HG03196 (cell line): ENCODE measurements around the gene OR5B17.
"Not testable (repeated sequence)": the region's sequence is repeated elsewhere in the genome, so short reads cannot be mapped to it uniquely, and the experiment has no call there.

Experiments used
- ATAC-seq: cut with Tn5 transposase; IDR thresholded peaks from one replicate; pipeline ENCODE4 v1.9.1; 2021; ENCODE audit not compliant: unreplicated experiment

The OR5B17 gene

DNA sequence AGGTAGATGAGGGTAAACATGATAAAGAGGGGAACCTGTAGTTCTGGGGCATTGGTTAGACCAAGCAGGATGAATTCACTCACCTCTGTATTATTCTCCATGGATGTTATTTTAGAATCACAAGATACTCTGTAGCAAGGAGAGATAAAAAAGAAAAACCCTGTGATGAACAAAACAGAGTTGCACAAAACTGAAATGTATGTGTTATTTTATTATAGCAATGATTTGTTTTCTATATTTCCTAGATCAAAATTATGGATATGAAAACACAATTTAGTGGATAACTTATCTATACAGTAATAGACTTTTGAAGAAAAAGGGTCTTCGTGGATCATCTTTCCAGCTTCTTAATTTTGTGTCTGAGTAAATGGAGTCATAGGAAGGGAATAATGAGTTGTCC is at the start of gene OR5B17:
Gene OR5B17 (minus strand): TSS at position 101 of the 400 bp plus-strand sequence. CDS start 0 bp downstream, at position 101.
- no peak for ATAC-seq

GRCh38 chr11:58406774-58407173 is 47.9 kb upstream of the OR5B17 start, which contains the start of gene OR5B3:
OR5B3 (minus strand) TSS chr11:58406874; CDS start chr11:58403409, 3,465 bp downstream.
- no peak for ATAC-seq

GRCh38 chr11:58399622-58400021 is 40.8 kb upstream of the OR5B17 start:
- ATAC-seq, result not testable (repeated sequence)

DNA sequence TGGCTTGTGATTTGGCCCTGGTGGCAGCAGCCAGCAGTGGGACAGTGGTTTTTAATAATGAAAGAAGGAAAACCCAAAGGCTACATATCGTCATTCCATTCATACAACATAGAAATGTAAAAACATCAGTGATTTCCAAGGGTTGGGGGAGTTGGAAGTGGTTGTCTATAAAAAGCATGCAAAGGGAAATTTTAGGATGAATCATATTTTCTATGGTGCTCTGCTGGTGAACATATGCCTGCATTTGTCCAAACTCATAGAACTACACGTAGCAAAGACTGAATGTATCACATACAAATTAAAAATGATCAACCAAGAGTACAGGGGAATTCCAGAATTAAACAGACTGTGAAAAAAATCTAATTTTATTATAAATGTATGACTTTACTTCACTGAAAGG is 36.7 kb upstream of the OR5B17 start:
- ATAC-seq, result no peak

GRCh38 chr11:58394195-58394594 is 35.3 kb upstream of the OR5B17 start:
- ATAC-seq, result no peak

DNA sequence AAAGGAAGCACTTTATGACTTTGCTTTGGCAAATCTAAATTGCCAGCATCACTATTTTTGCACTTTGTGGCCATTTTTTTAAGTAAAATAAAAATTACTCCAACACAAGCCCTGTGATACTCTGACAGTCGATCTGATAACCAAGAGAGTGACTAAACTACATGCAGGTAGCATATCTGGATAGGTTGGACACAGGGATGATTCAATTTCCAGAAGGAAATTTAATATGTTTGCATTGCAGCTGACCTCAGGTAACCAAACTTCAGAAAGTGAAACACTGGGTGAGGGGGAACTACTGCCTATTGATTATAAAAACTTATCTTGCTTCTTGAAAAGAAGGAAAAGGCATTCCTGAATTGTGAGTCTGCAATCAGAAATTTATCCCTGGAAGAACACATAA is 33.9 kb upstream of the OR5B17 start:
- ATAC-seq, result no peak

DNA sequence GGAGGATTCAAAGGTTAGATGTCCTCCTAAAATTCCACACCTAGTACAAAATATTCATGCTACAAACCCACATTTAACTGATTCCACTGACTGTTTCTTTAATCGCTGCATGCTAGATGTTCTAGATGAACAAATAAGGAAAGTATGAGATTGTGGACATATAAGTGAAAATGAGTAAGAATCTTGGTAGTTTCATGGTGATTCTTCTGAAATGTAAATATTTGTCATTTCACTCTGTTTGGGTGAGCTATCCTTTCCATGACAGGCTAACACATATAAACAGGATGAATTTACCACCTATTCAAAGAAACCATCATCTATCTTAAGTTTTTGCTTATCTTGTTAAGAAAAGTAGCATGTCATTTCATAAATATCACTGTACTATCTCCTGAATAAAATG is 33.0 kb upstream of the OR5B17 start:
- no peak for ATAC-seq

- no peak for ATAC-seq
Observed at GRCh38 chr11:58390551-58391063, 31.7 kb upstream of the OR5B17 start.

DNA sequence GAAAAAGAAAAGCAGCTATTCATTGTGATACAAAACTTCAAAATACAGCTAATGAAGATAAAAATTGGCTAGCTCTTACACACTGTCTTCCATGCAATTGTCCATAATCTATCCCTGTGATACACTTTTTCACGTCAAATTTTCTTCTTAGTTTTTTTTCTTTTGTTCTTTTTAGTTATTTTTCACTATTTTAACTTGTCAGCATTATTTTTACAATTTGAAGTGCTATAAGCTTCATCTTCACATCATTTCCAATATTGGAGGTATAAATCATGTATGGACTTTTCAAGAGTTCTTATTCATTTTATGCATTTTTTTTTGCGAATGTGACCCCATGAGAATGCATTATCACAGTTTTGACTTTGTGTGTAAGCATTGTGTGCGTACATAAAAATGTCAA is 4.1 kb downstream of the OR5B17 start:
- no peak for ATAC-seq

- ATAC-seq, result no peak
Observed at GRCh38 chr11:58345204-58345603, 13.7 kb downstream of the OR5B17 start.

GRCh38 chr11:58334708-58335107 is 24.2 kb downstream of the OR5B17 start:
- ATAC-seq, result no peak

- no peak for ATAC-seq
Observed at GRCh38 chr11:58330861-58331260, 28.0 kb downstream of the OR5B17 start.

DNA sequence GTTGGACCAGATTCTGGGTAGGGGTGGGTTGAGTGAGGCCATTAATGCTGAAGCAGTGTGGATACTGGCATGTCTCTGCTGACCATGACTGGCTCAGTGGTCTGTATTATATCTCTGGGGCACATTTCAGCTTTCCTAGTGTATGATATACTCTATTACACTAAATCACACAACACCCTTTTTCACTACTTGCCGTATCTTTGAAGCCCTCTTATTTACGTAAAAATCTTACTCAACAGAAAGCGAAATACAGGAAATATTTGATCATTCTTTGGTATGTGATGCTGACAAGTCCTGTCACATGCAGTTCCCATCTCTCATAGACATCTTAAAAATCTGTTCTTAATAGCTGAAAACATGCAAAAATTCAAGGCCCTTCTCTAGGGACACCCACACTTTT is 40.3 kb downstream of the OR5B17 start:
- no peak for ATAC-seq

- no peak for ATAC-seq
Observed at GRCh38 chr11:58316142-58316541, 42.7 kb downstream of the OR5B17 start.
